Measurements from ENCODE around the gene PAK5. TPM values are rescaled to one million over a fixed set of nuclear protein-coding genes. Genes with fewer than 3 reads are reported as not detected.

Gene PAK5
- total RNA-seq, 1 donor from 2014 or later = 0.10 TPM

GRCh38 chr20:9800421-9800820, 38.5 kb downstream of the PAK5 start:
- no peak for DNase-seq (ENCODE audit: low spot score)
- Mint-ChIP-seq H3K36me3 (ENCODE audit: low read depth, unreplicated experiment) (no peaks in the 10 kb centered on the region), H3K27me3 (ENCODE audit: unreplicated experiment) (no peaks in the 10 kb centered on the region), H3K9me3 (ENCODE audit: unreplicated experiment) (no peaks in the 10 kb centered on the region), H3K4me1 (ENCODE audit: unreplicated experiment) (no peaks in the 10 kb centered on the region), H3K27ac (ENCODE audit: unreplicated experiment) (no peak overlapping the region), H3K4me3 (ENCODE audit: unreplicated experiment) (no peak overlapping the region)
- TF ChIP-seq CTCF (IDR thresholded peaks at IDR 0.05; ENCODE audit: unreplicated experiment) = no peak

- H3K9me3 Mint-ChIP-seq (ENCODE audit: unreplicated experiment) = no peaks in the 10 kb centered on the region
- no peak overlapping the region for H3K4me3 Mint-ChIP-seq (ENCODE audit: unreplicated experiment)
- TF ChIP-seq CTCF (IDR thresholded peaks at IDR 0.05; ENCODE audit: unreplicated experiment) = no peak
- H3K4me1 Mint-ChIP-seq (ENCODE audit: unreplicated experiment) = peaks cover 4% of the 10 kb centered on the region
- no peak for DNase-seq (ENCODE audit: low spot score)
- H3K27me3 Mint-ChIP-seq (ENCODE audit: unreplicated experiment) = no peaks in the 10 kb centered on the region
- no peaks in the 10 kb centered on the region for H3K36me3 Mint-ChIP-seq (ENCODE audit: low read depth, unreplicated experiment)
- H3K27ac Mint-ChIP-seq (ENCODE audit: unreplicated experiment) = no peak overlapping the region
These were observed 44.0 kb downstream of the PAK5 start for GRCh38 chr20:9794831-9795230.

DNA sequence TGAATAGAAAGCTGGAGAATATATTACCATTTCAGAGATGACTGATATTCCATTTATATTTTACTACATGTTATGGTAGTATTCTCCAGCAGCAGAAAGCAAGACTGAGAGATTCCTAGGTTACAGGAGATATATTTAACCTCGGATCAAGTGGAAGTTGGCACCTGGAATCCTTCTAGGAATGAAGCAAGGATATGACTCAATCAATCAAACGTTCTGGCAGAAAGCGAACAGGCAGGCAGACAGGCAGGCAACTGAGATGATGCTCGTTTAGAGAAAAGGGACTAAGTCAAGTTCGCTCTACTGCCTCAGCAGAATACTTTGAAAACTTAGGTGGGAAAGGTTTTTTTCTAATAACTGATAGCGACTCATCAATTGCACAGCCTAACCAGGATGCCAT, 46.2 kb downstream of the PAK5 start:
- Mint-ChIP-seq H3K36me3 (ENCODE audit: low read depth, unreplicated experiment) (no peaks in the 10 kb centered on the region), H3K9me3 (ENCODE audit: unreplicated experiment) (no peaks in the 10 kb centered on the region), H3K27ac (ENCODE audit: unreplicated experiment) (no peak overlapping the region), H3K4me3 (ENCODE audit: unreplicated experiment) (no peak overlapping the region), H3K4me1 (ENCODE audit: unreplicated experiment) (peaks cover 6% of the 10 kb centered on the region), H3K27me3 (ENCODE audit: unreplicated experiment) (no peaks in the 10 kb centered on the region)
- no peak for DNase-seq (ENCODE audit: low spot score)
- TF ChIP-seq CTCF (IDR thresholded peaks at IDR 0.05; ENCODE audit: unreplicated experiment) = no peak

DNA sequence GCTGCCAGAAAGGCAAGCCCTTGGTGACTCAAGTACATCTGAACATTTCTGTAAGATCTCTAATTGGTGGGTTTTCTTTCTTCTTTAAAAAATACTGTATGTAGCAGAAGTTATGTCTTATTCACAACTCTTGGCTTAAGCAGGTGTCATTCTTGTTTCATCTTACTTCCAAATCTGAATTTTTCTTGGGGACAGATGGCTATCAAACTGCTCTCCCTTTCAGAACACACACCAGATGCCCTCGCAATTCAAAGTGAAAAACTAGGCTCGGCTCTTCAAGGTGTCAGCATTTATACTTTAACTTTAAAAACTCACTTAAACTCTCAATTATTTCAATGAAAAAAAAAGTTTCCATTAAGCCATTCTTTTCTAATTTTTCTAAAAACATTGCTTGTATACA, 49.7 kb downstream of the PAK5 start:
- no peak for DNase-seq (ENCODE audit: low spot score)
- Mint-ChIP-seq H3K27ac (ENCODE audit: unreplicated experiment) (no peak overlapping the region), H3K27me3 (ENCODE audit: unreplicated experiment) (no peaks in the 10 kb centered on the region), H3K9me3 (ENCODE audit: unreplicated experiment) (no peaks in the 10 kb centered on the region), H3K4me3 (ENCODE audit: unreplicated experiment) (no peak overlapping the region), H3K36me3 (ENCODE audit: low read depth, unreplicated experiment) (no peaks in the 10 kb centered on the region), H3K4me1 (ENCODE audit: unreplicated experiment) (peaks cover 6% of the 10 kb centered on the region)
- TF ChIP-seq CTCF (IDR thresholded peaks at IDR 0.05; ENCODE audit: unreplicated experiment) = no peak

DNA sequence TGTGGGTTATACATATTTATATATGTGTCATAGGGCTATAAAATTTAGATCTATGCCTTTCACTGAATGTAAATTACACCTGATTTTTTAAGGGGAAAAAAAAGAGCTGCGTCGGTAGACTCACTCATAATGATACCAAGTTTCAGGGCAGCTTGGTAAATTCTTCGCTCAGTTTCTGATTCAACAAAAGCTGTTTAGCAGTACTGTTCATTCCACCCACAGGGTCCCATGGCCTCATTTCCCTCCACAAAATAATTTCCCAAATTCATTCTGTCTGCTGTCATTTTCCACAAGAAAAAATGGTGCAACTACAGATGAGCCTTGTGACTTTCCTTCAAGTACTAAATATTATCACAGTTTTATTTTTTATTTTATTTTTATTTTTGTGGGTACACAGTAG, 63.7 kb downstream of the PAK5 start:
- no peaks in the 10 kb centered on the region for H3K4me1 Mint-ChIP-seq (ENCODE audit: unreplicated experiment)
- H3K9me3 Mint-ChIP-seq (ENCODE audit: unreplicated experiment) = no peaks in the 10 kb centered on the region
- TF ChIP-seq CTCF (IDR thresholded peaks at IDR 0.05; ENCODE audit: unreplicated experiment) = no peak
- no peaks in the 10 kb centered on the region for H3K27me3 Mint-ChIP-seq (ENCODE audit: unreplicated experiment)
- no peak for DNase-seq (ENCODE audit: low spot score)
- no peak overlapping the region for H3K4me3 Mint-ChIP-seq (ENCODE audit: unreplicated experiment)
- no peaks in the 10 kb centered on the region for H3K36me3 Mint-ChIP-seq (ENCODE audit: low read depth, unreplicated experiment)
- no peak overlapping the region for H3K27ac Mint-ChIP-seq (ENCODE audit: unreplicated experiment)
